NCI-H1417 (cell line): ENCODE measurements around the gene TMPRSS5.
A peak's percentile ranks its signal among the peaks of the same experiment; 100 is the strongest.
"Not testable (repeated sequence)": the region's sequence is repeated elsewhere in the genome, so short reads cannot be mapped to it uniquely, and the experiment has no call there.

ENCODE experiments used
- DNase-seq, 3 experiments: peaks; one replicate each; lab custom pipeline; 2025; lab: John Stamatoyannopoulos, UW

The TMPRSS5 gene

GRCh38 chr11:113697756-113698407, 8.2 kb downstream of the TMPRSS5 start:
- DNase-seq: no peak

- DNase-seq: no peak
Observed at GRCh38 chr11:113697111-113697510, 9.0 kb downstream of the TMPRSS5 start.

- no peak for DNase-seq
Observed at GRCh38 chr11:113695207-113695606, 10.9 kb downstream of the TMPRSS5 start.

- DNase-seq: no peak
Observed at GRCh38 chr11:113694390-113694789, 11.7 kb downstream of the TMPRSS5 start.

- no peak for DNase-seq
Observed at GRCh38 chr11:113693030-113693429, 13.1 kb downstream of the TMPRSS5 start.

GRCh38 chr11:113690619-113691569, 15.2 kb downstream of the TMPRSS5 start:
- DNase-seq: peak in 1 of 3 experiments; percentile 26

- no peak for DNase-seq
Observed at GRCh38 chr11:113689768-113690618, 16.1 kb downstream of the TMPRSS5 start.

GRCh38 chr11:113685654-113686359, 20.3 kb downstream of the TMPRSS5 start:
- no peak for DNase-seq

- DNase-seq: no peak
Observed at GRCh38 chr11:113684496-113684895, 21.6 kb downstream of the TMPRSS5 start.

- no peak for DNase-seq
Observed at GRCh38 chr11:113683481-113684046, 22.5 kb downstream of the TMPRSS5 start.

GRCh38 chr11:113681711-113682413, 24.2 kb downstream of the TMPRSS5 start:
- DNase-seq: peak; percentile 56 to 84 (median 57)

GRCh38 chr11:113681282-113681681, 24.8 kb downstream of the TMPRSS5 start:
- DNase-seq: no peak

- no peak for DNase-seq
Observed at GRCh38 chr11:113677685-113678084, 28.4 kb downstream of the TMPRSS5 start.

GRCh38 chr11:113675565-113675964, 30.5 kb downstream of the TMPRSS5 start:
- no peak for DNase-seq

GRCh38 chr11:113675003-113675561, 31.0 kb downstream of the TMPRSS5 start:
- DNase-seq: no peak

GRCh38 chr11:113674397-113674685, 31.8 kb downstream of the TMPRSS5 start:
- no peak for DNase-seq

- peak in 2 of 3 experiments; percentile 15 to 24 for DNase-seq
Observed at GRCh38 chr11:113673550-113674396, 32.3 kb downstream of the TMPRSS5 start.

- DNase-seq: not testable (repeated sequence)
Observed at GRCh38 chr11:113671914-113672313, 34.2 kb downstream of the TMPRSS5 start.

- DNase-seq: no peak
Observed at GRCh38 chr11:113670831-113671215, 35.3 kb downstream of the TMPRSS5 start.
